ENCODE results near the gene GABRB1. TPM values are rescaled to one million over a fixed set of nuclear protein-coding genes. Genes with fewer than 3 reads are reported as not detected.

The GABRB1 gene
- total RNA-seq, 1 experiment from 2014 or later: not detected

DNA sequence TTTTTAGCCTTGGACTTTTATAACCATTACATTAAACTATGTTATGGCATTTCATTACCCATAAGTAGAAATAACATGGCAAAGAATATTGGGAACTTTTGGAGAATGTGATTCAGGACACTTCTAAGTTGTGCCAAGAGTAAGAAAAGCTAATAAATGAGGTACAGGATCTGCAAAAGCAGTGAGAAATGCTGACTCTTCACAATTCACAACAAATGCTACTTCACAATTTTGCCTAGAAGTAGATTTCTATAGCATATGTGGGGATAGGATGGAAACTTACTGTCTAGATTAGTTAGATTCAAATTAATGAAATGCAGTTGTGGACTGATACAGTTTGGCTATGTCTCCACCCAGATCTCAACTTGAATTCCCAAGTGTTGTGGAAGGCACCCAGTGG is 258.4 kb downstream of the GABRB1 start:
- Histone ChIP-seq H3K4me1 (ENCODE audit: control insufficient read depth in 1 of 2, insufficient read depth in 2 of 2, low read length in 2 of 2) (no peaks in the 10 kb centered on the region), H3K27ac (ENCODE audit: low read depth, low read length) (no peak overlapping the region), H3K4me3 (replicated peaks in 1 of 2; ENCODE audit: low read depth in 1 of 2, low read length in 2 of 2) (no peak overlapping the region), H3K9ac (ENCODE audit: low read length) (no peak overlapping the region), H3K9me3 (ENCODE audit: control insufficient read depth in 1 of 2, insufficient read depth in 1 of 2, low read depth in 1 of 2, low read length in 2 of 2) (no peaks in the 10 kb centered on the region), H2AFZ (ENCODE audit: low read depth, low read length, poor library complexity, severe bottlenecking) (no peak overlapping the region), H3K27me3 (ENCODE audit: insufficient read depth, low read length) (no peaks in the 10 kb centered on the region), H4K20me1 (ENCODE audit: insufficient read depth) (no peaks in the 10 kb centered on the region), H3K9me2 (ENCODE audit: insufficient read depth) (no peaks in the 10 kb centered on the region), H3K4me2 (ENCODE audit: low read length) (no peak overlapping the region), H3K36me3 (ENCODE audit: control insufficient read depth in 1 of 2, insufficient read depth in 2 of 2, low read length in 2 of 2) (no peaks in the 10 kb centered on the region), H3K79me2 (ENCODE audit: insufficient read depth, low read length) (no peaks in the 10 kb centered on the region)
- TF ChIP-seq YY1 (IDR thresholded peaks at IDR 0.05; ENCODE audit: extremely low read depth, insufficient replicate concordance, low read depth, low read length) (no peak), EZH2 (IDR thresholded peaks at IDR 0.05) (no peak), SP1 (IDR thresholded peaks at IDR 0.05; ENCODE audit: low read depth) (no peak), RAD21 (IDR thresholded peaks at IDR 0.05; ENCODE audit: low read depth) (no peak), REST (IDR thresholded peaks at IDR 0.05; ENCODE audit: low read depth) (no peak), JUND (IDR thresholded peaks at IDR 0.05) (no peak), MAX (IDR thresholded peaks at IDR 0.05) (no peak), EZH2phosphoT487 (IDR thresholded peaks at IDR 0.05; ENCODE audit: borderline replicate concordance) (no peak), ELF1 (IDR thresholded peaks at IDR 0.05; ENCODE audit: borderline replicate concordance, low read depth) (no peak), EGR1 (IDR thresholded peaks at IDR 0.05; ENCODE audit: low read depth) (no peak), SRF (IDR thresholded peaks at IDR 0.05; ENCODE audit: low read depth) (no peak), SIN3A (IDR thresholded peaks at IDR 0.05; ENCODE audit: low read depth) (no peak), CBX3 (IDR thresholded peaks at IDR 0.05; ENCODE audit: low read depth) (no peak)
- TF ChIP-seq, protein P1, sequence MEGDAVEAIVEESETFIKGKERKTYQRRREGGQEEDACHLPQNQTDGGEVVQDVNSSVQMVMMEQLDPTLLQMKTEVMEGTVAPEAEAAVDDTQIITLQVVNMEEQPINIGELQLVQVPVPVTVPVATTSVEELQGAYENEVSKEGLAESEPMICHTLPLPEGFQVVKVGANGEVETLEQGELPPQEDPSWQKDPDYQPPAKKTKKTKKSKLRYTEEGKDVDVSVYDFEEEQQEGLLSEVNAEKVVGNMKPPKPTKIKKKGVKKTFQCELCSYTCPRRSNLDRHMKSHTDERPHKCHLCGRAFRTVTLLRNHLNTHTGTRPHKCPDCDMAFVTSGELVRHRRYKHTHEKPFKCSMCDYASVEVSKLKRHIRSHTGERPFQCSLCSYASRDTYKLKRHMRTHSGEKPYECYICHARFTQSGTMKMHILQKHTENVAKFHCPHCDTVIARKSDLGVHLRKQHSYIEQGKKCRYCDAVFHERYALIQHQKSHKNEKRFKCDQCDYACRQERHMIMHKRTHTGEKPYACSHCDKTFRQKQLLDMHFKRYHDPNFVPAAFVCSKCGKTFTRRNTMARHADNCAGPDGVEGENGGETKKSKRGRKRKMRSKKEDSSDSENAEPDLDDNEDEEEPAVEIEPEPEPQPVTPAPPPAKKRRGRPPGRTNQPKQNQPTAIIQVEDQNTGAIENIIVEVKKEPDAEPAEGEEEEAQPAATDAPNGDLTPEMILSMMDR (IDR thresholded peaks at IDR 0.05 in 2 of 3, conservative IDR thresholded peaks at IDR 0.05 in 1 of 3; ENCODE audit: borderline replicate concordance in 1 of 3, insufficient read depth in 1 of 3, low read depth in 2 of 3, low read length in 2 of 3): no peak
- TF ChIP-seq, protein P2, sequence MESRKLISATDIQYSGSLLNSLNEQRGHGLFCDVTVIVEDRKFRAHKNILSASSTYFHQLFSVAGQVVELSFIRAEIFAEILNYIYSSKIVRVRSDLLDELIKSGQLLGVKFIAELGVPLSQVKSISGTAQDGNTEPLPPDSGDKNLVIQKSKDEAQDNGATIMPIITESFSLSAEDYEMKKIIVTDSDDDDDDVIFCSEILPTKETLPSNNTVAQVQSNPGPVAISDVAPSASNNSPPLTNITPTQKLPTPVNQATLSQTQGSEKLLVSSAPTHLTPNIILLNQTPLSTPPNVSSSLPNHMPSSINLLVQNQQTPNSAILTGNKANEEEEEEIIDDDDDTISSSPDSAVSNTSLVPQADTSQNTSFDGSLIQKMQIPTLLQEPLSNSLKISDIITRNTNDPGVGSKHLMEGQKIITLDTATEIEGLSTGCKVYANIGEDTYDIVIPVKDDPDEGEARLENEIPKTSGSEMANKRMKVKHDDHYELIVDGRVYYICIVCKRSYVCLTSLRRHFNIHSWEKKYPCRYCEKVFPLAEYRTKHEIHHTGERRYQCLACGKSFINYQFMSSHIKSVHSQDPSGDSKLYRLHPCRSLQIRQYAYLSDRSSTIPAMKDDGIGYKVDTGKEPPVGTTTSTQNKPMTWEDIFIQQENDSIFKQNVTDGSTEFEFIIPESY (IDR thresholded peaks at IDR 0.05; ENCODE audit: extremely low read depth, insufficient replicate concordance, low read length): no peak
- TF ChIP-seq, protein P3, sequence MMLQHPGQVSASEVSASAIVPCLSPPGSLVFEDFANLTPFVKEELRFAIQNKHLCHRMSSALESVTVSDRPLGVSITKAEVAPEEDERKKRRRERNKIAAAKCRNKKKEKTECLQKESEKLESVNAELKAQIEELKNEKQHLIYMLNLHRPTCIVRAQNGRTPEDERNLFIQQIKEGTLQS (IDR thresholded peaks at IDR 0.05): no peak
- no peak for DNase-seq (ENCODE audit: low read depth, low spot score)
- ChIA-PET CTCF (no interaction called here), POLR2A (no interaction called here), RAD21 (ENCODE audit: low non-redundant PET in 1 of 2, low total read pairs in 2 of 2, uncharacterized antibody in 2 of 2, unreplicated experiment in 2 of 2) (no interaction called here)
- BruUV-seq (replicated peaks): no TSS peak
- ATAC-seq: no peak
- intact Hi-C loops (cut with micrococcal nuclease): no loop called here

All from HCT116 (cell line).